ENCODE data around the gene CSNK1D.

The CSNK1D gene

GRCh38 chr17:82232876-82233785 is 40.4 kb downstream of the CSNK1D start:
- no peak for TF ChIP-seq CTCF (IDR thresholded peaks at IDR 0.05; ENCODE audit: insufficient read depth, low read length, missing control alignments)
- ChIA-PET POLR2A (interaction anchor here (1.5 to 4.6 kb wide), 2 partner anchors 10 kb away, joined by 7 to 51 read pairs; no protein-coding TSS in a partner anchor), CTCF (interaction anchor here (1.5 kb wide), 1 partner anchor 9 kb away, joined by 4 read pairs; no protein-coding TSS in a partner anchor)
- 0 out of 2 replicates have a peak overlapping the region, but pooled peaks have one; percentile 3 for H3K4me3 ChIP-seq (ENCODE audit: low read depth, low read length)
- no peak for DNase-seq (ENCODE audit: low read depth, low spot score)

- ChIA-PET CTCF (interaction anchor here (1.6 kb wide), 1 partner anchor 203 kb away, joined by 4 read pairs; no protein-coding TSS in a partner anchor), POLR2A (interaction anchor here (4.5 to 4.6 kb wide), 2 partner anchors 10 to 16 kb away, joined by 51 to 101 read pairs; partner anchors contain the start of gene CCDC57)
- DNase-seq (ENCODE audit: low read depth, low spot score), result no peak
- TF ChIP-seq CTCF (IDR thresholded peaks at IDR 0.05; ENCODE audit: insufficient read depth, low read length, missing control alignments), result no peak
- H3K4me3 ChIP-seq (ENCODE audit: low read depth, low read length), result peak overlapping the region; percentile 86
Measured at GRCh38 chr17:82232322-82232820, 41.1 kb downstream of the CSNK1D start.

- ChIA-PET CTCF (interaction anchor here (1.0 to 3.7 kb wide), 3 partner anchors 20 to 202 kb away, joined by 3 to 18 read pairs (median 4); no protein-coding TSS in a partner anchor), POLR2A (interaction anchor here (3.7 to 4.6 kb wide), 3 partner anchors 7 to 15 kb away, joined by 40 to 101 read pairs (median 51); partner anchors contain the start of gene CCDC57)
- DNase-seq (ENCODE audit: low read depth, low spot score), result no peak
- TF ChIP-seq CTCF (IDR thresholded peaks at IDR 0.05; ENCODE audit: insufficient read depth, low read length, missing control alignments), result no peak
- peak overlapping the region; percentile 86 for H3K4me3 ChIP-seq (ENCODE audit: low read depth, low read length)
Measured at GRCh38 chr17:82231562-82232321, 41.8 kb downstream of the CSNK1D start.

GRCh38 chr17:82231312-82231561 is 42.3 kb downstream of the CSNK1D start:
- DNase-seq (ENCODE audit: low read depth, low spot score), result no peak
- CTCF ChIA-PET, result interaction anchor here (1.0 to 3.7 kb wide), 3 partner anchors 20 to 202 kb away, joined by 3 to 18 read pairs (median 4); no protein-coding TSS in a partner anchor
- POLR2A ChIA-PET, result interaction anchor here (3.7 to 4.6 kb wide), 3 partner anchors 8 to 14 kb away, joined by 40 to 101 read pairs (median 51); partner anchors contain the start of gene CCDC57
- TF ChIP-seq CTCF (IDR thresholded peaks at IDR 0.05; ENCODE audit: insufficient read depth, low read length, missing control alignments), result no peak
- H3K4me3 ChIP-seq (ENCODE audit: low read depth, low read length), result peak overlapping the region; percentile 86

GRCh38 chr17:82230609-82231311 is 42.7 kb downstream of the CSNK1D start:
- peak overlapping the region; percentile 86 for H3K4me3 ChIP-seq (ENCODE audit: low read depth, low read length)
- ChIA-PET POLR2A (interaction anchor here (2.9 to 4.6 kb wide), 4 partner anchors 8 to 25 kb away, joined by 20 to 101 read pairs (median 46); partner anchors contain the start of gene CCDC57), CTCF (interaction anchor here (1.0 to 3.7 kb wide), 5 partner anchors 11 to 201 kb away, joined by 3 to 18 read pairs (median 3); no protein-coding TSS in a partner anchor)
- no peak for DNase-seq (ENCODE audit: low read depth, low spot score)
- TF ChIP-seq CTCF (IDR thresholded peaks at IDR 0.05; ENCODE audit: insufficient read depth, low read length, missing control alignments), result peak; percentile 60
